NCI-H2171 treated with DMSO at 0.1 percent for 48 hours (cell line): ENCODE results near the gene CYP4Z1.
"Not testable (repeated sequence)": the region's sequence is repeated elsewhere in the genome, so short reads cannot be mapped to it uniquely, and the experiment has no call there.

ENCODE experiments used
- DNase-seq: peaks from one replicate; lab custom pipeline; 2025; lab: John Stamatoyannopoulos, UW

Gene CYP4Z1

DNA sequence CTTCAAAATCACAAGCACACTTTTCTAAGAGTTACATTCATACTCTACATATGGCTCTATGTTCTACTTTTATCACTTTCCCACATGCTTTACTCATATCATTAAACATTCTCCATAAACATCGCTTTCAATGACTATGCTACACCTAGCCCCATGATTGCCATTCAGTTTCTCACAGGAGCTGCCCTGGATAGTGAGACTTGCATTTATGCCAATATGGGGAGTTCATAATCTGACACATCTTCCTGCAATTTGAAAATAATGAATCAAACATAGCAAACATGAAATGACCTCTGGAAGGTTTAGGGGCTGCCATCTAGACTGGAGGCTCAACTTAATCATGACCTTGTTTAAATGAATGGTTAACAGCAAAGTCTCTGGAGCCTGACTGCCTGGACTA, 61.2 kb downstream of the CYP4Z1 start:
- no peak for DNase-seq

DNA sequence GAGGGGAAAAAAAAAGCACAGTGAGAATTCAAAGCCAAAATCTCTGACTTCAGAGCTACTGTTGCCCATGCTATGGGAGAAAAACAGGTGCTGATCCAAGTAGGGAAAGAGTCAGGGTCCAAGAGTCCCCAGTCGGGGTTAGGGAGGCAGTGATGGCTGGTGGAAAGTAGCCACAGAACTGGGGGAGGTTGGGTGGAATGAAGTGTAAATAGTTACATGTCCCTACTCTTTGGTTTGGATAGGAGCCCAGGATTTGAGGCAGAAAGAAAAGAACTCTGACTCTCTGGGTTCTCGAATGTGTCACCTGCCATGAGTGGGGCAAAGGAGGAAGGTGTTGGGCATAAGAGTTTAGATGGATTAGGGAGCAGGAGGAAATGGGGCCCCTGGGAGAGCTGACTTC, 61.8 kb downstream of the CYP4Z1 start:
- DNase-seq, result not testable (repeated sequence)

DNA sequence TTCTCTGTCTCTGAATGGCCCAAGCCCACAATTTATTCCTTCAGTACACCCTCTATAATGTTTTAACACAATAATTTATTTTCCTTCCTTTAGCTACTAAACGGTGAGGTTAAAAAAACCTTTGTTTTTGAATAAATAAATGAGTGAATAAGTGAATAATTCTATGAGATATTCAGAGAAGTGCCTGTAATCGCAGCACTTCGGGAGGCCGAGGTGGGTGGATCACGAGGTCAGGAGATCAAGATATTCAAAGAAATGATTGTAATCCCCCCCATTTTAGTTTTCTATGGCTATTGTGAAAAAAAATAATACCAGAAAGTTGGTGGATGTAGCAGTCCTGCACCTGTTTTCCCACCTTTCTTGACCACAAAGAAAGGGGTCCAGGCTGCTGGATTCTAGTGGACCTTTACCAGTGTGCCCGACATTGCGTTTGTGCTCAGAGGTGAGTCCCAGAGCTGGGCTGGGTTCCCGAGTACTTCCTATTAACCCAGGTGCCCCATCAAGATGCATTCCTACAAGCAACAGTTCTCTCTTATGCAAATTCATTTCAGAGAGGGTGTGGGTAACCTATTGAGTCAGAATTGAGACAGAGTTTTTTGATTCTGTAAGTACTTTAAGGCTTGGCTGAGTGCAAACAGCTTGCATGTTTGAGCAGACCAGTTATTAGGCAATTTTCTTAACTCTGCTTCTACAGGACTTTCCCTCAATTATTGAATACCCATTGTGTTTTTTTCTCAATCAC, 62.6 kb downstream of the CYP4Z1 start:
- DNase-seq, result not testable (repeated sequence)

DNA sequence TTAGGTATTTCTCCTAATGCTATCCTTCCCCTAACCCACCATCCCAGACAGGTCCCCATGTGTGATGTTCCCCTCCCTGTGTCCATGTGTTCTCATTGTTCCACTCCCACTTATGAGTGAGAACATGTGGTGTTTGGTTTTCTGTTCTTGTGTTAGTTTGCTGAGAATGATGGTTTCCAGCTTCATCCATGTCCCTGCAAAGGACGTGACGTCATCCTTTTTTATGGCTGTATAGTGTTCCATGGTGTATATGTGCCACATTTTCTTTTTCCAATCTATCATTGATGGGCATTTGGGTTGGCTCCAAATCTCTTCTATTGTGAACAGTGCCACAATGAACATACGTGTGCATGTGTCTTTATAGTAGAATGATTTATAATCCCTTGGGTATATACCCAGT, 65.6 kb downstream of the CYP4Z1 start:
- not testable (repeated sequence) for DNase-seq

DNA sequence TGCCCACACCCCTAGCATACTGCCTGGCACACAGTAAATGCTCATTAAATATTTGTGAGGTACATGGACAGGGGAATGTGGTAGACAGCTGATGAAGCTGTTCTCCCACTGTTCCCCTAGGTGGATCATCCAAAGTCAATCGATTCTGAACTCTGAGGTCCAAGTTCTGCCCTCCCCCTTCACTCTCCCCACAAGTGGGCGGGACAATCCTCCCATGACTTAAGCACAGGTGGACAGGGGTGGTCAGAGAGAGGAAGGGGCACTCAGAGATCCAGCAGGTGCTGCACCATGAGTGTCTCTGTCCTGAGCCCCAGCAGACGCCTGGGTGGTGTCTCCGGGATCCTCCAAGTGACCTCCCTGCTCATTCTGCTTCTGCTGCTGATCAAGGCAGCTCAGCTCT, 70.2 kb downstream of the CYP4Z1 start, which contains the start of gene CYP4A22:
Gene CYP4A22, plus strand, starts transcription at position 244 of the 400 bp plus-strand sequence. Its CDS starts 45 bp downstream, at position 289.
- DNase-seq, result no peak

DNA sequence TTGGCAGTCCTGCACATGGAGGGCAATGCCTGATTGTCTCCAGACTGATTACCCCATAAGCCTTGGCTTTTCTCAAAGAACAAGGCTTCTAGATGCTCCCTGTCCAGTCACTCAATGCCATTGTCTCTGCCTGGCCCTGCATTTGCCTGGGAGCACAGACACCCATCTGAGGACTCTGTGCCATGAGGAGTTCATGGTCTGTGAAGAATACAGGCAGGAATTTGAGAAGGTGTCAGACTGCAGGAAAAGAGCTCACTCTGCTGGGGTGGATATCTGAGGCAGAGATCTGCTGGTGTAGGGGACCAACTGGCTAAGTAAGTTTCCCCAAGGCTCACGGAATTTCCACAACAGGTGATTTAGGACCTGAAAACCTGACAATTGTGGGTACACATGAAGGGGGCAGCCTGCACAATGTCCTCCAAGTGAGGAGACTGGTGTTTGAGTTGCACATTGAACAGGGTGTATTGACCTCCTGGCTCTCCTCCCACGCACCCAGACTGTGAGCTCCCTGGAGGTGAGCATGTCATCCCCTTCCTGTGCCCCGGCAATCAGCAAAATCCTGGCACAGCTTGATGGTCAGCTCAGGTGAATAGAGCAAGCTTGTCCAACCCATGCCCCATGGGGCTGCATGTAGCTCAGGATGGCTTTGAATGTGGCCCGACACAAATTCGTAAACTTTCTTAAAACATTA, 71.0 kb downstream of the CYP4Z1 start:
- no peak for DNase-seq

DNA sequence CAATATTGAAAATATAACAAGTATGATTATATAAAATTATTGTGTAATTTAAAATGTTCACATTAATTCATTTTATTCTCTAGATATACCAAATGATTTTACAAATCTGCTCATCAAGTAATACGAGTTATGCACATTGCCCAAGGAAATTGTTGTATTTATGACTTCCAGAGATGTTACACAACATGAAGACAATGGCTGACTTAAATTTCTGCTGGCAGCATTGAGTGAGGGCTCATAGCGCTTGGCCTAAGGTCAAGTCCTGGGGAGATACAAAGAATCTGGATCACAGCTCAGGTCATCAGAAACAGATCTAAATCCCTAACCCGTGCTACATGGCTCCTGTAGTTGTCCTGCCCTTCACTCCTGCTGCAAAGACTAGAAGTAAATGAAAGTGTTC, 73.3 kb downstream of the CYP4Z1 start:
- not testable (repeated sequence) for DNase-seq

DNA sequence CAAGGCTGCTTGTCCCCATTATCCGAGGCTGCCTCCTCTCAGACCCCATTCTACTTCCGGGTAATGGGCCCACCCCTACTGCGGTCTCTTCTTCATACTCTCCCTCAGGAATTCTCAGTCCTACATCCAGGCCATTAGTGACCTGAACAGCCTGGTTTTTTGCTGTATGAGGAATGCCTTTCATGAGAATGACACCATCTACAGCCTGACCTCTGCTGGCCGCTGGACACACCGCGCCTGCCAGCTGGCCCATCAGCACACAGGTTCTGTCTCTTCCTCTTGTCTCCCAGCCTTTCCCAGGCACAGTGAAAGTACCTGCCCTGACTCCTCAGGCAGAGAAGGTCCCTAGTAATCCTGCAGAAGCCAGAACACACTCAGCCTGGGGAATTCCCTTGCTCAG, 76.6 kb downstream of the CYP4Z1 start:
- DNase-seq, result not testable (repeated sequence)

DNA sequence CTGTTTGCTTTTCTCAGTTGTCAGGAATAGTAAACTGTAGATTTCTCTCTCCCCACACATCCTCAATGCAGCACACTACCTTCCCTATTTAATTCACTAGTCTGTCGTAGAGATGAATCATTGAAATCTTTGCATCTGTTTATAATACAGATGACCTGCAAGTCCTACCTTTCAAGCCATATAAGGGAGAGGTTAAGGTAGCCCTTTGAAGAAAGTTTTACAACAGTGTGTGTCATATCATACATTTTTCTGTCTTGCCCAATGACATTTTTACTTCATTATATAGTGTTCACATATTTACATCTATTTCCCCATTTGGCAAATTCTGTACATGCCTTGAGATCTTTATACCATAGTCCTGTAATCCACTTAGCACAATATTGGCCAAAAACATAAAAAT, 79.5 kb downstream of the CYP4Z1 start:
- DNase-seq, result not testable (repeated sequence)

DNA sequence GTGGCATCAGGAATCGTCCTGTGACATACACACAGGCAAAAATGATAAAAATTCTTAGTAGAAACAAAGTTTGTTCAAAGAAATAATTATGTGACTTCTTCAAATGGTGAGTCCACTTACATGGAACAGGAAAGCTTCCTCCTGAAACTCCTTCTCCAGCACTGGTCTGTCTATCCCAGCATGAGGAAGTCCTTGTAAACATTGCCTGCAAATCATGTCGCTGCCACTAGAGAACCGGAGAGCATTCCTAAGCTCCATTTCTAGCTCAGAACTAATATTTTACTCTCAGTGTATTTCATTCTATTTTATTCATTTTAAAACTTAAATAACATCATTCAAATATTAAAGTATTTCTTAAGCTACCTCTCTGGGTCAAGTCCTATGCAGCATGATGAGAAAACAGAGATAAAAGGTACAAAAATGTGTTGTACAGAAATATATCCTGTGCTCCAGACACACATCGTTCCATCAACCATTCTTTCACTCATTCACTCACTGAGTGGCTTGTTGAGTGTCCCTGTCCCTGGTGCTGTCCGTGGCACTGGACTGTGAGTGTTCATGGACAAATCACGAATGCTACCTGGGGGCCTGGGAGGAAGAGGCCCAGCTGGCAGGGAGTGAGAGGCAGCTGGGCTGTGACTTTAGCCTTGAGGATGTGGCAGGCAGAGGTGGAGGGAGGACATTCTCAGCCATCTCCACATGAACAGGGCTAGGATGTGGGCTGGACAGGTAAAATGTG, 80.2 kb downstream of the CYP4Z1 start:
- peak; percentile 1 for DNase-seq

DNA sequence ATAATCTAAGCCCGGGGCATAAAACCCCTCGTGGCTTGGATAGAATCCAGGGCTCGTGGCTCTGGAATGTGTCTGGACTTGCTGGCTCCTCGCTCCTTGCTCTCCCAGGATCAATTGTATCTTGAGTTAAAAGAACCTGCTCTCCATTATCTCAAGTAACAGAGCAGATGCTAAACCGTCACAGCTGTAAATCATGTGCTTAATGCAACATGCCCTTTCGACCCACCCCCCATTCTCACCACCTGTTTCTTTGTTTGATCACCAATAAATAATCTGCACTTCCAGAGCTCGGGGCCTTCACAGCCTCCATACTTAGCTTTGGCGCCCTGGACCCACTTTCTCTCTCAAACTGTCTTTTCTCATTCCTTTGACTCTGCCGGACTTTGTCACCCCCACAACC, 82.1 kb downstream of the CYP4Z1 start:
- DNase-seq, result peak; percentile 83

DNA sequence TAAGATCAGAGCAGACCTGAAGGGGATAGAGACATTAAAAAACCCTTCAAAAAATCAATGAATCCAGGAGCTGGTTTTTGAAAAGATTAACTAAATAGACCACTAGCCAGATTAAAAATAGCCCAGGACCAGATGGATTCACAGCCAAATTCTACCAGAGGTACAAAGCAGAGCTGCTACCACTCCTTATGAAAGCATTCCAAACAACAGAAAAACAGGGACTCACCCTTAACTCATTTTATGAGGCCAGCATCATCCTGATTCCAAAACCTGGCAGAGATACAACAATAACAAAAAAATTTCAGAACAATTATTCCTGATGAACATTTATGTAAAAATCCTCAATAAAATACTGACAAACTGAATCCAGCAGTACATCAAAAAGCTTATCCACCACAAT, 89.4 kb downstream of the CYP4Z1 start:
- DNase-seq, result not testable (repeated sequence)

DNA sequence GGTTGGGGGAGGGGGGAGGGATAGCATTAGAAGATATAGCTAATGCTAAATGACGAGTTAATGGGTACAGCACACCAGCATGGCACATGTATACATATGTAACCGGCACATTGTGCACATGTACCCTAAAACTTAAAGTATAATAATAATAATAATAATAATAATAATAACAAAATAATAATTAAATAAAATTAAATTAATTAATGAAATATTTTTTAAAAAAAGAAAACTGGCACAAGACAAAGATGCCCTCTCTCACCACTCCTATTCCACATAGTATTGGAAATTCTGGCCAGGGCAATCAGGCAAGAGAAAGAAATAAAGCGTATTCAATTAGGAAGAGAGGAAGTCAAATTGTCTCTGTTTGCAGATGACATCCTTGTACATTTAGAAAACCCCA, 90.9 kb downstream of the CYP4Z1 start:
- DNase-seq, result not testable (repeated sequence)

DNA sequence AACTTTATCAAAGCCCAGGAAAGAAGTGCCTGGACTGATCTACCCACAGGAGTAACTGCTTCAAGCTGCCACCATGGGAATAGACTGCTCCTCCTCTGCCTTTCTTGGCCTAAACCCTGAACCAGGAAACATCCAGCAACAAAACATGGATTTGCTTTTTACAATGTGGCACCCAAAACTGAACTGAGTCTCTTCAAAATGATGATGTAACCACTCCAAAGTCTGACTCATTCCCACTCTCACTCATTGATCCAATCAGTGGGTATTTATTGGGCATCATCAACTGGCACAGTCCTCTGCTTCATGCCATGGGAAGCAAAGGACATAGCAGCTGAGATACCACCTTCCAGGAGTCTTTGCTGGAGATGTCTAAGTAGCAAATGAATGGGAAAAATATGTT, 93.7 kb downstream of the CYP4Z1 start:
- DNase-seq, result no peak

DNA sequence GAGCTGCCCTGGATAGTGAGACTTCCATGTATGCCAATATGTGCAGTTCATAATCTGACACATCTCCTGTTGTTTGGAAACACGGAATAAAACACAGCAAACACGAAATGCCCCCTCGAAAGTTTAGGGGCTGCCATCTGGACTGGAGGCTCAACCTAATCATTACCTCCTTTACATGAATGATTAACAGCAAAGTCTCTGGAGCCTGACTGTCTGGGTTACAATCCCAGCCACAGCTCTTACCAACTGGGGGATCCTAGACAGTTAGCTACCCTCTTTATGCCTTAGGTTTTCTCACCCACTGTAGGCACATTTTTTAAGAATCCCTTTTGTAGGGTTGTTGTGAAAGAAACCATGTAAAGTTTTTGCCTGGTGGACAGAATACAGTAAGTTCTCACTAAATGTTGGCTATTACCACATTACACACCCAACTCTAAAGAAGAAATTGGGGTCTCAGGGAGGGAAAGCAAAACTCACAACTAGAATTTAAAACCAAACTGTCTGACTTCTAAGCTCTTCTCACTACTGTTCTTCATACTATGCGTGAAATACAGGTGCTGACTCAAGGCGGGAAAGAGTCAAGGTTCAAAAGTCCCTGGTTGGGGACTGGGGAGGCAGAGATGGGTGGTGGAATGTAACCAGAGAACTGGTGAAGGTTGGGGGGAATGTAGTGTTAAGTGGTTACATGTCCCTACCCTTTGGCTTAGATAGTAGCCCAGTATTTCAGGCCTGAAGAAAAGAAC, 94.4 kb downstream of the CYP4Z1 start:
- no peak for DNase-seq

DNA sequence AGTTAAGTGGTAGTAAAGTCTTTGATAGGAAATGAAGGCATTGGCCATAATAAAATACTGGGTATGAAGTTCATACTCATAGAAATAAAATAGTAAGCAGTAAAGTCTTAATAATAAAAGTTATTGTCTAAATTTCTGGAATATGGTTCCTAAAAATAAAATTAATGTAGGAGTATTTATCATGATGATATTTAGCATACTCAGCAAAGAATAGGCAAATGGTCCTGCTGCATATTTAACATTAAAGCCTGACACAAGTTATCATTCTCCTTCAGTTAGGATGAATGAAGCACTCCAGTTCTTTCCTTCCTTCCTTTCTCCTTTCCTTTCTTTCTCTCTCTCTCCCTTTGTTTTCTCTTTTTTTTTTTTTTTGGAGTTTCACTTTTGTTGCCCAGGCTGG, 97.5 kb downstream of the CYP4Z1 start:
- no peak for DNase-seq
